BLaER1 treated with 17β-estradiol and CSF1 and Interleukin-3, amounts not matched to agents 10 nM and 100 nM (cell line): ENCODE data around the gene NECTIN1.

Experiments
- H3K27ac ChIP-seq, 11 experiments: shearing (Covaris generic); formaldehyde crosslinking; 2 replicates each; pipeline ENCODE4 v1.8.1; 2022
- H3K27me3 ChIP-seq, 11 experiments: shearing (Covaris generic); formaldehyde crosslinking; 2 replicates each; pipeline ENCODE4 v1.8.1; 2022
- H3K36me3 ChIP-seq, 11 experiments: shearing (Covaris generic); formaldehyde crosslinking; 2 replicates each; pipeline ENCODE4 v1.8.1; 2022
- H3K4me1 ChIP-seq, 10 experiments: shearing (Covaris generic); formaldehyde crosslinking; 2 replicates each; pipeline ENCODE4 v1.8.1; 2022
- H3K4me2 ChIP-seq, 11 experiments: shearing (Covaris generic); formaldehyde crosslinking; 2 replicates each; pipeline ENCODE4 v1.8.1; 2022
- H3K4me3 ChIP-seq, 10 experiments: shearing (Covaris generic); formaldehyde crosslinking; 2 replicates each; pipeline ENCODE4 v1.8.1; 2022
- H3K9ac ChIP-seq, 11 experiments: shearing (Covaris generic); formaldehyde crosslinking; 2 replicates each; pipeline ENCODE4 v1.8.1; 2022
- H3K9me3 ChIP-seq, 11 experiments: shearing (Covaris generic); formaldehyde crosslinking; replicated peaks in 1 of 11; 2 replicates each; pipeline ENCODE4 v1.8.1; 2022
- H4K20me1 ChIP-seq, 11 experiments: shearing (Covaris generic); formaldehyde crosslinking; 2 replicates each; pipeline ENCODE4 v1.8.1; 2022
- Cebpa-rat ChIP-seq, 11 experiments: shearing (Covaris generic); IDR thresholded peaks; 2 replicates each; pipeline ENCODE4 v1.8.1; 2022

The NECTIN1 gene

GRCh38 chr11:119701591-119702549 is 27.1 kb downstream of the NECTIN1 start:
- peak overlapping the region in 1 of 11 experiments; percentile 20; a peak in 5 of 22 replicates for H3K4me2 ChIP-seq
- peaks cover 0 to 76% (median 9%) of the 10 kb centered on the region in 11 experiments; a peak in 9 of 22 replicates for H4K20me1 ChIP-seq
- TF ChIP-seq Cebpa-rat (IDR thresholded peaks at IDR 0.05), result no peak
- H3K4me1 ChIP-seq, result peaks cover 0 to 48% (median 37%) of the 10 kb centered on the region in 10 experiments; a peak in 19 of 20 replicates
- H3K9ac ChIP-seq, result peak overlapping the region in 2 of 11 experiments; percentile 3 to 35; a peak in 2 of 22 replicates
- no peaks in the 10 kb centered on the region; a peak in 1 of 22 replicates for H3K36me3 ChIP-seq
- no peaks in the 10 kb centered on the region for H3K27me3 ChIP-seq
- no peak overlapping the region for H3K27ac ChIP-seq
- no peaks in the 10 kb centered on the region for H3K9me3 ChIP-seq
- H3K4me3 ChIP-seq, result no peak overlapping the region

DNA sequence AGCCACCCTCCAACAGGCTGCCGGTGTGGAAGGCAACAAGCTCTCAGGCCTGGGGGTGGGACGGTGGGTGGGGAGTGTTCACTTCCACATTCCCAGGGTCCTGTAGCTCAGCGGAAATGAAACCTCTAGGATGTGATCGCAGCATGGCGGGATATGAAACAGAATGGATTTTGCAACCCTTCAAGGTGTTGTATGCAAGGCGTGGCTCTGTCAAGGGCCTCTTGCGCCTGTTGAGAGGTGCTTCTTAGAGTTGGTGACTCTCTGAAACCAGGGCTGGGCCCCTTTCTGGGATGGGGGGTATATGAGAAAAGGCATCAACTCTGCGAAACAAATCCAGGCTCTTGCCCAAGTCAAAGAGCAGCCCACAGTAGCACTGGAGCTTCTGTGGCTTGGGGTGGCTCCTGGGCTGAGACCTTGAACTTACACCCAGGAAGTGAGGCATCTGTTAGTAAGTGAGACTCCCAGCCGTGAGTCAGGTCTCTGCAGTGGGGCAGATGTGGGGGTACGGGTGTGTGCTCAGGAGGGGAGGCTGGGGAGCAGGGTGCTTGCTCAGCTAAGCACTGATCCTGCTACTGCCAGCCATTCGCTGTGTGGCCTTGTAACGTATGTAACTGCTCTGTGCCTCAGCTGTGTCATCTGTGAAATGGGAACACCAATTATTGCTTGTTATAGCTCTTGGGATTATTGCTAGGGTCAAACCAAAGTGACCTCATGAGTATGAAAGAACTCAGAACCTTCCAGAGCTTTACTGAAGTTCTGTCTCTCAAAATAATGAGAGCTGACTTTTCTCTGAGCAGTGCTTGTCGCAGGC is 28.3 kb downstream of the NECTIN1 start:
- no peaks in the 10 kb centered on the region; a peak in 1 of 22 replicates for H3K36me3 ChIP-seq
- no peaks in the 10 kb centered on the region for H3K27me3 ChIP-seq
- H4K20me1 ChIP-seq, result peaks cover 0 to 69% (median 12%) of the 10 kb centered on the region in 11 experiments; a peak in 9 of 22 replicates
- no peak for TF ChIP-seq Cebpa-rat (IDR thresholded peaks at IDR 0.05)
- no peak overlapping the region for H3K4me3 ChIP-seq
- no peak overlapping the region for H3K27ac ChIP-seq
- H3K9ac ChIP-seq, result peak overlapping the region in 1 of 11 experiments; percentile 3; a peak in 1 of 22 replicates
- H3K4me2 ChIP-seq, result no peak overlapping the region
- H3K4me1 ChIP-seq, result peaks cover 0 to 59% (median 49%) of the 10 kb centered on the region in 10 experiments; a peak in 19 of 20 replicates
- no peaks in the 10 kb centered on the region for H3K9me3 ChIP-seq

DNA sequence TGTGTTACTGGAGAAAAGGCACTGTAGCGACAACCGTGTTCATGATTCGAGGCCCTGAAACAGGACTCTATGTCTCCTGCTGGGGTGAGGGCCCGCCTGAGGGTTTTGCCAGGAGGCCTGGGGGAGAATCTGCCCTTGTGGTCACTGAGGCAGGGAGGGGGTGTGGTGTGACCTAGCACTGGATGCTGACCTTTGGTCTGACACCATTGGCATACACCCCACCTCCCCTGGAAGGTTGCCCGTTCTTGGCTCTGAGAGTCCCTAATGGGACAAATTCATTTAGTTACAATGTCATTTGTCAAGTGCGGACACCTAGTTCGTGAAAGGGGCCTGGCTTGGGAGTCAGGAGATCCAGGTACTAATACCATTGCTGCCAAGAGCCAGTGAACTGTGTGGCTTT is 29.0 kb downstream of the NECTIN1 start:
- Histone ChIP-seq H3K27ac (no peak overlapping the region), H3K27me3 (no peaks in the 10 kb centered on the region), H3K36me3 (no peaks in the 10 kb centered on the region), H3K4me3 (no peak overlapping the region), H3K4me2 (no peak overlapping the region), H3K9me3 (no peaks in the 10 kb centered on the region), H3K9ac (no peak overlapping the region), H3K4me1 (peaks cover 0 to 65% (median 56%) of the 10 kb centered on the region in 10 experiments; a peak in 19 of 20 replicates), H4K20me1 (peaks cover 0 to 63% (median 12%) of the 10 kb centered on the region in 11 experiments; a peak in 9 of 22 replicates)
- TF ChIP-seq Cebpa-rat (IDR thresholded peaks at IDR 0.05), result no peak

- no peak for TF ChIP-seq Cebpa-rat (IDR thresholded peaks at IDR 0.05)
- Histone ChIP-seq H3K9me3 (no peaks in the 10 kb centered on the region), H3K36me3 (no peaks in the 10 kb centered on the region), H3K4me2 (peak overlapping the region in 3 of 11 experiments; percentile 38 to 97 (median 47); a peak in 4 of 22 replicates), H3K27me3 (no peaks in the 10 kb centered on the region), H3K4me1 (peaks cover 5 to 73% (median 61%) of the 10 kb centered on the region in 10 experiments; a peak in 19 of 20 replicates), H3K9ac (no peak overlapping the region), H3K27ac (no peak overlapping the region), H4K20me1 (peaks cover 0 to 56% (median 14%) of the 10 kb centered on the region in 11 experiments; a peak in 9 of 22 replicates), H3K4me3 (no peak overlapping the region)
Observed at GRCh38 chr11:119699227-119699626, 29.8 kb downstream of the NECTIN1 start.

DNA sequence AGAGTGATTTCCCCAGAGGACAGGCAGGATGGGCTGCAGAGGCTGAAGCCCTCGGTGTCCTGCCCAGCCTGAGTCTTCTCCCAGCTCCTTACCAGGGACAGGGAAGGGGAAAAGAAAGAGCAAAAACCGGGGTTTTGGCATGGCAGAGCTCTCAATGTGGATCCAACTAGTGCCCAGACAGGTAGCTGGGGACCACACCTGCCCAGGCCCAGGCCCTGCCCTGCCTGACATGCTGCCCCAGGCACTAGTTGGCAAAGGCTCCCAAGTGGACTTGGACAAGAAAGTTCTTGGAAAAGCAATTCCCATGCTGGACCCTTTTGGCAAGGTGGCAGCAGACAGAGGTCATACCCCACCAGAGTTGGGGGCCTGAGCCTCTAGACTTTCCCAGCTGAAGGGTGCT is 31.1 kb downstream of the NECTIN1 start:
- H3K4me1 ChIP-seq, result peaks cover 16 to 78% (median 75%) of the 10 kb centered on the region in 10 experiments; a peak in 19 of 20 replicates
- peaks cover 0 to 58% (median 21%) of the 10 kb centered on the region in 11 experiments; a peak in 12 of 22 replicates for H4K20me1 ChIP-seq
- H3K4me2 ChIP-seq, result peak overlapping the region in 8 of 11 experiments; percentile 3 to 97 (median 34); a peak in 12 of 22 replicates
- H3K27ac ChIP-seq, result no peak overlapping the region
- TF ChIP-seq Cebpa-rat (IDR thresholded peaks at IDR 0.05), result no peak
- no peaks in the 10 kb centered on the region for H3K36me3 ChIP-seq
- H3K9me3 ChIP-seq, result no peaks in the 10 kb centered on the region
- H3K9ac ChIP-seq, result no peak overlapping the region
- no peaks in the 10 kb centered on the region for H3K27me3 ChIP-seq
- no peak overlapping the region for H3K4me3 ChIP-seq

- Histone ChIP-seq H3K27me3 (no peaks in the 10 kb centered on the region), H3K36me3 (no peaks in the 10 kb centered on the region)
Observed at GRCh38 chr11:119697445-119697844, 31.6 kb downstream of the NECTIN1 start.

DNA sequence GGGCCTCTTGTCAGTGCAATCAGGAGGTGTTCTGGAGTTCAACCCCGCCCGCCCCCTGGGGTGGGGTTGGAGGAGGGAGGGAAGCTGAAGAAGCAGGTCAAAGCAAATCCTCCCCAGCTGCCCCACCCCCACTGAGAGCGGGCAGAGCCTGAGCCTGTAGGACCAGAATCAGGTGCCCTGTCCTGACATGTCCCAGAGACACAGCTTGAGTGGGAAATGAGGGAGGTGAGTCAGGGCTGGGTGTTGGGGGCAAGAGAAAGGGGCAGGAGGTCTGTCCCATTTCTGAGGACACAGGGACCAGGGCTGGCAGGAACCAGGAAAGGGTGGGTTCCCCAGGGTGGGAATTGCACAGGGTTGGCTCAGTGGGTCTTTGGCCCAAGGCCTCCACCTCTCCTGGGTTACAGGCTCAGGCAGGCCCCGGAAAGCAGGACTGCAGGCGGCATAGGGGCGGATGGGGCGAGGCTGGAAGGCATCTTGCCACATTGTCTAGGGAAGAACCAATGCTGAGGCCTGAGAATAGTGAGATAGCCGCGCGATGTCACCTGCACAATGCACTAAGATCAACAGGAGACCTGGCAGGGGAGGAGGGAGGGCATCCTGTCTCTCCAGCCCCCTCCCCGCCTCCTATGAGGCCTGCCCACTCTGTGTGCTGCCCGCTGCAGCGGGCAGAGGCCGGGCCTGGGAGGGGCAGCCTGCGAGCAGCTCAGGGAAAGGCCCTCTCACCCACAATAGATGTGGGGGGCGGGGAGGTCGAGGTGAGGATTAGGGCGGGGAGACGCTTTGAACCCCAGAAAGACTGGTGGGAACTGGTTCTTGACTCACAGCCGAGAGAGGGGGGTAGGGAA is 32.4 kb downstream of the NECTIN1 start:
- no peak for TF ChIP-seq Cebpa-rat (IDR thresholded peaks at IDR 0.05)
- Histone ChIP-seq H3K27me3 (no peaks in the 10 kb centered on the region), H3K9ac (no peak overlapping the region), H3K4me3 (no peak overlapping the region), H3K9me3 (no peaks in the 10 kb centered on the region), H4K20me1 (peaks cover 0 to 64% (median 25%) of the 10 kb centered on the region in 11 experiments; a peak in 14 of 22 replicates), H3K36me3 (no peaks in the 10 kb centered on the region), H3K4me1 (peaks cover 24 to 82% (median 76%) of the 10 kb centered on the region in 10 experiments), H3K4me2 (peak overlapping the region in 9 of 11 experiments; percentile 9 to 97 (median 43); a peak in 14 of 22 replicates), H3K27ac (peak overlapping the region in 1 of 11 experiments; percentile 9; a peak in 1 of 22 replicates)

More at GRCh38 chr11:119697445-119697844, 31.6 kb downstream of the NECTIN1 start:
- TF ChIP-seq Cebpa-rat (IDR thresholded peaks at IDR 0.05), result no peak
- Histone ChIP-seq H3K27ac (no peak overlapping the region), H3K9me3 (no peaks in the 10 kb centered on the region), H4K20me1 (peaks cover 0 to 58% (median 24%) of the 10 kb centered on the region in 11 experiments; a peak in 12 of 22 replicates), H3K4me2 (peak overlapping the region in 7 of 11 experiments; percentile 3 to 97 (median 38); a peak in 10 of 22 replicates), H3K4me3 (no peak overlapping the region), H3K9ac (no peak overlapping the region), H3K4me1 (peaks cover 16 to 81% (median 76%) of the 10 kb centered on the region in 10 experiments; a peak in 19 of 20 replicates)
